ENCODE results near the gene TFE3.
A peak's percentile ranks its signal among the peaks of the same experiment; 100 is the strongest.

The TFE3 gene

DNA sequence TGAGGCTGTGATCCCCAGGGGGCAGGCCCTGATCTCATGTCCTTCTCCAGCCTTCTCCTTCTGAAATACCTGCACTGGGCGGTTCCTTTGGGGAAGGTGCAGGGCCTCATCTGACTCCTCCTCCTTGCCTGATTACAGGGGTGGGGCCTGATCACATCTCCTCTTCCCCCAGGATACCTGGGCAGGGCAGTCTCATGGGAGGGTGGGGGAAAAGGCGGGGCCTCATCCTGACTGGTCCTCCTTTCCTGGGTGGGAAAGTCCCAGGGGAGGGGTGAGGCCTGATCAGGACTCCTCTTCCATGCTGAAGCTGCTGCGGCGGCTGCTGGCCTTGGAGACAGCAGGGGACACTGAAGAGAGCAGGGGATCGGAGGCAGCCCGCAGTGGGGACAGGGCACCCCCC lies 13.3 kb downstream of the TFE3 start:
- TF ChIP-seq, protein P1, sequence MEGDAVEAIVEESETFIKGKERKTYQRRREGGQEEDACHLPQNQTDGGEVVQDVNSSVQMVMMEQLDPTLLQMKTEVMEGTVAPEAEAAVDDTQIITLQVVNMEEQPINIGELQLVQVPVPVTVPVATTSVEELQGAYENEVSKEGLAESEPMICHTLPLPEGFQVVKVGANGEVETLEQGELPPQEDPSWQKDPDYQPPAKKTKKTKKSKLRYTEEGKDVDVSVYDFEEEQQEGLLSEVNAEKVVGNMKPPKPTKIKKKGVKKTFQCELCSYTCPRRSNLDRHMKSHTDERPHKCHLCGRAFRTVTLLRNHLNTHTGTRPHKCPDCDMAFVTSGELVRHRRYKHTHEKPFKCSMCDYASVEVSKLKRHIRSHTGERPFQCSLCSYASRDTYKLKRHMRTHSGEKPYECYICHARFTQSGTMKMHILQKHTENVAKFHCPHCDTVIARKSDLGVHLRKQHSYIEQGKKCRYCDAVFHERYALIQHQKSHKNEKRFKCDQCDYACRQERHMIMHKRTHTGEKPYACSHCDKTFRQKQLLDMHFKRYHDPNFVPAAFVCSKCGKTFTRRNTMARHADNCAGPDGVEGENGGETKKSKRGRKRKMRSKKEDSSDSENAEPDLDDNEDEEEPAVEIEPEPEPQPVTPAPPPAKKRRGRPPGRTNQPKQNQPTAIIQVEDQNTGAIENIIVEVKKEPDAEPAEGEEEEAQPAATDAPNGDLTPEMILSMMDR (IDR thresholded peaks at IDR 0.05; ENCODE audit: borderline replicate concordance, insufficient read depth, low read depth, low read length): no peak
- no peak overlapping the region for H3K4me3 ChIP-seq (ENCODE audit: low read depth, low read length)

DNA sequence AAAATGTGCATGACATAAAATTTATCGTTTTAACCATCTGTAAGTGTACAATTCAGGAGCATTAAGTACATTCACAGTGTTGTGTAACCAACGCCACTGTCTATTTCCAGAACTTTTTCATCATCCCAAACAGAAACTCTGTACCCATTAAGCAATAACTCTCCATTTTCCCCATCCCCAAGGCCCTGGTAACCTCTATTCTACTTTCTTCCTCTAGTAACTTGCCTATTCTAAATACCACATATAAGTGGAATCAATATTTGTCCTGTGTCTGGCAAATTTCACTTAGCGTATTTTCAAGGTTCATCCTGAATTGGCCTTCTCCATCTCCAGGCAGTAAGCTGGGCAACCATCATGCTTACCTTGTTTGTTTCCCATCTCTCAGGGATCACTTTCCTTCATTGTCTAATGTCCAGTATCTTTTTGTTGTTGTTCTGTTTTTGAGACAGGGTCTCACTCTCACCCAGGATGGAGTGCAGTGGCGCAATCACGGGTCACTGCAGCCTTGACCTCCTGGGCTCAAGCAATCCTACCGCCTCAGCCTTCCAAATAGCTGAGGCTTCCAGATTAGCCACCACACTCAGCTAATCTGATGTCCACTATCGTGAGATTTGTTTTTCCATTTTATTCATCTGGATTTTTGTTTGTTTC lies 23.4 kb downstream of the TFE3 start:
- TF ChIP-seq, protein P1 (IDR thresholded peaks at IDR 0.05; ENCODE audit: borderline replicate concordance, insufficient read depth, low read depth, low read length): no peak
- no peak overlapping the region for H3K4me3 ChIP-seq (ENCODE audit: low read depth, low read length)

DNA sequence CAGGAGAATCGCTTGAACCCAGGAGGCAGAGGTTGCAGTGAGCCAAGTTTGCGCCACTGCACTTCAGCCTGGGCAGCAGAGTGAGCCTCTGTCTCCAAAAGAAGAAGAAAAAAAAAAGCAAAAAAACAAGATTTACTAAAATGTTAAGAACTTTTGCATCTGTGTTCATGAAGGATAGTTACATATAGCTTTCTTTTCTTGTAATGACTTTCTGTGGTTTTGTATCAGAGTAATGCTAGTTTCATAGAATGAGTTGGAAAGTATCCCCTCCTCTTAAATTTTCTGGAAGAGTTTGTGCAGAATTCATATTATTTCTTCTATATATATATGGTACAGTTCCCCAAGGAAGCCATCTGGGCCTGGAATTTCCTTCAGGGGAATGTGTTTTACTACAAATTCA lies 24.1 kb downstream of the TFE3 start:
- H3K4me3 ChIP-seq (ENCODE audit: low read depth, low read length): no peak overlapping the region
- TF ChIP-seq, protein P1 (IDR thresholded peaks at IDR 0.05; ENCODE audit: borderline replicate concordance, insufficient read depth, low read depth, low read length): no peak

DNA sequence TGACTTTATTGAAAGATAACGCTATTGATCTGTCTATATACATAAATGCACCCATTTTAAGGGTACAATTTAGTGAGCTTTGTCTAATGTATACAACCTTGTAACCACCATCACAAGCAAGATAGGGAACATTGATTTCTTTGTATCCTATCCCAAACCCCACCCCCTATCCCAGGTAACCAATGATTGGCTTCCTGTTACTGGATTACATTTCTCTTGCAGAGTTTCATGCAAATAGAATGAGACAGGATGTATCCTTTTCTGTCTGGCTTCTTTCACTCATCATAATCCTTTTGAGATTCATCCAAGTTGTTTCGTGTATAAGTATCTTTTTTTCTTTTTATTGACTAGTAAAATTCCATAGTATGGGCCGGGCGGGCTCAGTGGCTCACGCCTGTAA lies 39.5 kb downstream of the TFE3 start:
- TF ChIP-seq, protein P1 (IDR thresholded peaks at IDR 0.05; ENCODE audit: borderline replicate concordance, insufficient read depth, low read depth, low read length): no peak
- H3K4me3 ChIP-seq (ENCODE audit: low read depth, low read length): no peak overlapping the region

DNA sequence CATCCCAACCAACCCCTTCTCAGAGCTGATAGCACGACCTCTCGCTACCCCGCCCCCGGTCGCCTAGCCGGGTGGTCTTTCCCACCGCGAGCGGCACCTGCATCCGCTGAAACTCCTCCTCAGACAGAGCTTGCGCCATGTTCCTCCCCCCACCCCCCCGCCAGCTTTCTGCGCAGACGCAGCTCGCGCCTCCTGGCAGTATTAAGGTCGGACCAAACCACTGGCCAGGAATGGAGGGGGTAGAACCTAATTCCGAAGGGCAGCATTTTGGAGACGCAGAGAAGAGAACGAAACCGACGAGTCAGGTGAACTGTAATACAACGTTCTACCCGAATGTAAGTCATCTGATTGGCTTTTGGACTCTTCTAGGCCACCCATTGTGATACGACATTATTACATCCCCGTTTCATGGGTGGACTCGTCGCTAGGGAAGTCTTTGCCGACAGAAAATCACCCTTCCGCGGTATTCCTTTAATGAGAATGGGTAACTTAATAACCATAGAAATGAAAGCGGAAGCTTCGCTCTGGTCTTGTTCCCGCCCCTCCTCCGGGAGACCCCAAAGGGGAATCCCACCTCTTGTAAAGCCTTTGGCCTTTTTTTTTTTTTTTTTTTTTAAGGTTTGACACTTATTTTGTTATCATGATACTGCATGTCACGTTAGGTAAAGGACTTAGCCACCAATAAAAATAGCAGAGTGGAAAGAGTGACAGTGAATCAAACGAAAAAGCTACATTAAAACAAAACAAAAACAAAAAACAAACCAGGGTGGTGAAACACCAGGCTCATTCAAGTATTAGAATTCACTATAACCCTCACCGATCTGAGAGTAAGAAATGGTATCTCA lies 40.8 kb downstream of the TFE3 start, which contains the start of gene GRIPAP1:
TSS of gene GRIPAP1 (minus strand) at position 174 of the 845 bp plus-strand sequence. CDS start at position 139, 35 bp downstream.
- peak within 1 kb of the TSS; percentile 82 for H3K4me3 ChIP-seq (ENCODE audit: low read depth, low read length)
- TF ChIP-seq, protein P1 (IDR thresholded peaks at IDR 0.05; ENCODE audit: borderline replicate concordance, insufficient read depth, low read depth, low read length): no peak

DNA sequence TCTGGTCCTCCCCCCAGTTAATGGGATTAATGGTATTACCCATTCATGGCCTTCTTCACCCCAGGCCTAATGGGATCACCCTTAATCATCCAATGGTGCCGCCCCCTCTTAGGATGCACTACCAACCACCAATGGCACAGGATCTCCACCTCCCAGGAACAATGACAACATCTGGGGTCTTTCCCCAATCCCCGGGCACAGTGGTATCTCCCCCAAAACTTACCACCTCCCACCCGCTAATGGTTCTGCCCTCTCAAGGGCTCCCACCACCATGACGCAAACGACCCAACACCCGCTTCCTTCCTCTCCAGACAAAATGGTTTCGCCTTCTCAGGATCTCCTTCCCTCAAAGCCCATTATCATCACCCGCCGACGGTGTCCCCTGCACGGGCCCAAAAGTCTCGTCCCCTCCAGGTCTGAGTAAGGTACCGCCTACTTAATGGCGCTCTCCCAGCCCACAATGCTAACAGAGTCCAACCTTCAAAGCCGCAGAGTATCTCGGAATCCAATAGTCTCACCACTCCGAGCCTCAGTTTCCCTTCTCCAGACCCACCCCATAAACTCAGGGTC lies 41.6 kb downstream of the TFE3 start:
- TF ChIP-seq, protein P1 (IDR thresholded peaks at IDR 0.05; ENCODE audit: borderline replicate concordance, insufficient read depth, low read depth, low read length): no peak
- H3K4me3 ChIP-seq (ENCODE audit: low read depth, low read length): peak overlapping the region; percentile 82
